Endothelial cell of umbilical vein (primary cell): ENCODE results near the gene ZC3H7A. TPM values are rescaled to one million over a fixed set of nuclear protein-coding genes. Genes with fewer than 3 reads are reported as not detected.

Source experiments
- BruUV-seq: library from RNA; stranded (reverse); fragments of 400-500 nt; replicated peaks from 2 replicates; lab custom pipeline; 2021; lab: Mats Ljungman, UMichigan
- CTCF ChIA-PET: fragments of 300-600, 350-600 bp; sonication (Branson Sonifier 250); formaldehyde crosslinking; loops from one replicate; lab custom pipeline; 2021; ENCODE audit warnings: antibody characterized with exemption, inconsistent platforms; lab: Charles Lee
- POLR2A ChIA-PET: fragments of 300-600, 350-600 bp; sonication (Branson Sonifier 250); formaldehyde crosslinking; loops from one replicate; lab custom pipeline; 2021; ENCODE audit warnings: antibody characterized with exemption, inconsistent platforms; lab: Charles Lee
- DNase-seq: peaks from one replicate; pipeline ENCODE4 v3.0.0-alpha.2; 2011; ENCODE audit warnings: low read depth, low spot score
- FAIRE-seq: peaks from 2 replicates; lab custom pipeline; 2011; peaks lifted over from hg19 to GRCh38; lab: Jason Lieb, UNC
- H2AFZ ChIP-seq: 2 replicates; pipeline ENCODE4 v1.6.0; 2012; ENCODE audit warnings: low read depth, low read length, control low read depth, inconsistent platforms
- H3K27ac ChIP-seq: 2 replicates; pipeline ENCODE4 v1.5.1; 2011; ENCODE audit warnings: low read depth, mild to moderate bottlenecking, control low read depth, low read length, moderate library complexity; ENCODE audit not compliant: insufficient read depth
- H3K27me3 ChIP-seq, 2 experiments: 2 replicates each; pipeline versions ENCODE4 v1.6.0 to v1.6.1; 2011; ENCODE audit warnings: low read length in 2 of 2, mixed read lengths in 1 of 2; ENCODE audit not compliant: control insufficient read depth in 2 of 2, insufficient read depth in 2 of 2
- H3K36me3 ChIP-seq, 2 experiments: 2 replicates in 1 of 2; 3 replicates in 1 of 2; pipeline ENCODE4 v1.5.1; 2011; ENCODE audit warnings: low read length in 2 of 2, mild to moderate bottlenecking in 1 of 2, moderate library complexity in 1 of 2; ENCODE audit not compliant: control insufficient read depth in 2 of 2, insufficient read depth in 2 of 2; ENCODE audit errors: extremely low read depth in 1 of 2
- H3K4me1 ChIP-seq: 3 replicates; pipeline ENCODE4 v1.5.1; 2011; ENCODE audit warnings: mild to moderate bottlenecking, low read length; ENCODE audit not compliant: control insufficient read depth, insufficient read depth; ENCODE audit errors: extremely low read depth
- H3K4me2 ChIP-seq: 2 replicates; pipeline ENCODE4 v1.6.1; 2011; ENCODE audit warnings: low read length, control low read depth, mixed read lengths; ENCODE audit not compliant: insufficient read depth
- H3K4me3 ChIP-seq, 3 experiments: fragments of 200-600 bp in 1 of 3; sonication (generic), shearing (Covaris generic) in 1 of 3; replicated peaks in 1 of 3; 2 replicates each; pipeline ENCODE4 v1.5.1; 2011 to 2016; ENCODE audit warnings: control low read depth in 3 of 3, low read length in 3 of 3, mild to moderate bottlenecking in 2 of 3, inconsistent platforms in 1 of 3, low read depth in 1 of 3, moderate library complexity in 1 of 3; ENCODE audit not compliant: insufficient read depth in 1 of 3
- H3K79me2 ChIP-seq: 2 replicates; pipeline ENCODE4 v1.6.0; 2012; ENCODE audit warnings: low read length, inconsistent platforms; ENCODE audit not compliant: control insufficient read depth, insufficient read depth
- H3K9ac ChIP-seq: replicated peaks from 2 replicates; pipeline ENCODE3; 2011; ENCODE audit warnings: low read length, control low read depth; ENCODE audit not compliant: insufficient read depth; ENCODE audit errors: extremely low read depth
- H3K9me1 ChIP-seq: replicated peaks from 3 replicates; pipeline ENCODE4 v1.6.0; 2011; ENCODE audit warnings: mild to moderate bottlenecking, low read length; ENCODE audit not compliant: control insufficient read depth, insufficient read depth; ENCODE audit errors: extremely low read depth
- H3K9me3 ChIP-seq: replicated peaks from 2 replicates; pipeline ENCODE4 v1.5.1; 2012; ENCODE audit warnings: low read length, inconsistent platforms; ENCODE audit not compliant: control insufficient read depth, insufficient read depth
- H4K20me1 ChIP-seq: replicated peaks from 2 replicates; pipeline ENCODE3; 2011; ENCODE audit warnings: mild to moderate bottlenecking, low read length; ENCODE audit not compliant: control insufficient read depth, insufficient read depth; ENCODE audit errors: extremely low read depth
- FOS ChIP-seq: IDR thresholded peaks from 2 replicates; pipeline ENCODE4 v1.6.1; 2011; ENCODE audit warnings: mild to moderate bottlenecking, low read length, moderate library complexity, borderline replicate concordance; ENCODE audit not compliant: insufficient read depth
- GATA2 ChIP-seq: IDR thresholded peaks from 2 replicates; pipeline ENCODE4 v1.7.0; 2011; ENCODE audit warnings: low read depth, mild to moderate bottlenecking, moderate library complexity, mixed read lengths, low read length; ENCODE audit not compliant: insufficient read length, insufficient read depth
- JUN ChIP-seq: IDR thresholded peaks from 2 replicates; pipeline ENCODE4 v1.6.1; 2011; ENCODE audit warnings: borderline replicate concordance, low read depth; ENCODE audit not compliant: insufficient read length, insufficient read depth
- MYC ChIP-seq: IDR thresholded peaks from one replicate; pipeline ENCODE4 v1.6.1; 2011; ENCODE audit warnings: mild to moderate bottlenecking, low read depth, low read length
- POLR2A ChIP-seq: IDR thresholded peaks from 2 replicates; pipeline ENCODE4 v1.6.1; 2012; ENCODE audit warnings: low read depth, mild to moderate bottlenecking, control low read depth, low read length
- POLR2AphosphoS5 ChIP-seq: IDR thresholded peaks from 2 replicates; pipeline ENCODE4 v1.6.1; 2012; ENCODE audit warnings: low read depth, mild to moderate bottlenecking, control low read depth, low read length, moderate library complexity; ENCODE audit not compliant: insufficient read depth
- dilution Hi-C: fragments of 300-500 bp; cut with MboI; formaldehyde crosslinking; loops from one replicate; pipeline ENCODE4 v1.15.0; 2019; ENCODE audit warnings: low sequenced_read_pairs; ENCODE audit not compliant: extremely low pct_ligation_motif_present
- intact Hi-C: fragments of 100-400 bp; cut with micrococcal nuclease; formaldehyde crosslinking; loops from one replicate; pipeline ENCODE4 v1.10.0; 2022
- polyA plus RNA-seq, 4 experiments: library from polyadenylated mRNA; depleted of rRNA in 3 of 4; stranded (reverse) in 3 of 4; unstranded in 1 of 4; fragments of >200 nt; gene quantifications; 2 replicates each; pipeline versions ENCODE4 v1.2.1 to v1.2.3, GENCODE V29; 2011 to 2012; ENCODE audit warnings: missing spikeins in 1 of 4
- total RNA-seq: library from RNA; stranded (reverse); gene quantifications from 2 replicates; pipeline ENCODE4 v1.2.3, GENCODE V29; 2021
- TF ChIP-seq, protein P1 (sequence below): IDR thresholded peaks from 2 replicates; pipeline ENCODE4 v1.6.1; 2011; ENCODE audit not compliant: insufficient read depth, insufficient read length

Gene ZC3H7A
- total and polyA plus RNA-seq, 2 donors (not counting 3 experiments of a cell fraction or from before 2014, with no cell fraction given): 44.1 to 78.0 TPM

DNA sequence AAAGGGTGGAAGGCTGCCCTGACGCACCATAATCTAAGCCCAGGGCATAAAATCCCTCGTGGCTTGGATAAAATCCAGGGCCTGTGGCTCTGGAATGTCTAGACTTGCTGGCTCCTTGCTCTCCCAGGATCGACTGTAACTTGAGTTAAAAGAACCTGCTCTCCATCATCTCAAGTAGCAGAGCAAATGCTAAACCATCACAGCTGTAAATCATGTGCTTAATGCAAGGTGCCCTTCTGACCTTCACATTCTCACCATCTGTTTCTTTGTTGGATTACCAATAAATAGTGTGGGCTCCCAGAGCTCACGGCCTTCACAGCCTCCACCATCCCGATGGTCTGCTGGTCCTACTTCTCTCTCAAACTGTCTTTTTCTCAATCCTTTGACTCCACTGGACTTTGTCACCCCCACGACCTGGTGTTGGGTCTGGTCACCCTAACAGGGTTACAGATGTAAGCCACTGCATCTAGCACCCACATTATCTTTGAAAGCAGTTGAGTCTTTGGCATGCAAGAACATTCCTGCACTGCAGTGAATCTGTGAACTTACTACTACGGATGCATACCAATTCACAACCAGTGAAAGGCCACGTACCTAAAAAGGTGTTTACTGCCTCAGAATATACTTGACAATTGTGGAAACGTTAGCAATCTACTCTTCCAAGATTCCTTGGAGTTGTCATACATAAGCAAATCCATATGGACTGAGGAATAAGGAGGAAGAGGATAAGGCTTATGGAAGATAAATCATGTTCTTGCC lies 39.0 kb upstream of the ZC3H7A start:
- no peaks in the 10 kb centered on the region for H3K9me1 ChIP-seq
- H2AFZ ChIP-seq: no peak overlapping the region
- H4K20me1 ChIP-seq: no peaks in the 10 kb centered on the region
- no peak for DNase-seq
- H3K27me3 ChIP-seq: no peaks in the 10 kb centered on the region
- intact Hi-C loops (no loop called here), dilution Hi-C loops (no loop called here)
- no TSS peak for BruUV-seq
- TF ChIP-seq POLR2A (peak; percentile 4), FOS (no peak)
- peak overlapping the region; percentile 48 for H3K27ac ChIP-seq
- no peaks in the 10 kb centered on the region for H3K79me2 ChIP-seq
- no peaks in the 10 kb centered on the region for H3K9me3 ChIP-seq
- H3K4me1 ChIP-seq: peaks cover 11% of the 10 kb centered on the region
- FAIRE-seq: no peak
- ChIA-PET POLR2A (no interaction called here), CTCF (interaction anchor here (1.0 to 2.1 kb wide), 4 partner anchors 39 to 440 kb away, joined by 3 to 7 read pairs (median 5); partner anchors contain the start of gene ZC3H7A)
- H3K4me3 ChIP-seq: no peak overlapping the region
- H3K36me3 ChIP-seq: peaks cover 22 to 30% of the 10 kb centered on the region in 2 experiments
- H3K4me2 ChIP-seq: no peak overlapping the region
- H3K9ac ChIP-seq: no peak overlapping the region

DNA sequence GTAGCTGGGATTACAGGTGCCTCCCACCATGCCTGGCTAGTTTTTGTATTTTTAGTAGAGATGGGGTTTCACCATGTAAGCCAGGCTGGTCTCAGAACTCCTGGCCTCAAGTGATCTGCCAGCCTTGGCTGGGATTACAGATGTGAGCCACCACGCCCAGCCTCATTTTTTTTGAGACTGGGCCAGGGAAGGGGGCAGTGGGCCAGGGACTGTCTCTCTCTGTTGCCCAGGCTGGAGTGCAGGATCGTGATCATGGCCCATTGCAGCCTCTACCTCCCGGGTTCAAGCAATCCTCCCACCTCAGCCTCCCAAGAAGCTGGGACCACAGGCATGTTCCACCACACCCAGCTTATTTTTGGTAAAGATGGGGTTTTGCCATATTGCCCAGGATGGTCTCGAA lies 38.3 kb upstream of the ZC3H7A start:
- dilution Hi-C loops (no loop called here), intact Hi-C loops (no loop called here)
- Histone ChIP-seq H2AFZ (no peak overlapping the region), H3K9me3 (no peaks in the 10 kb centered on the region), H3K4me3 (no peak overlapping the region), H4K20me1 (no peaks in the 10 kb centered on the region), H3K9me1 (no peaks in the 10 kb centered on the region), H3K4me1 (peaks cover 11% of the 10 kb centered on the region), H3K4me2 (no peak overlapping the region), H3K27me3 (no peaks in the 10 kb centered on the region), H3K27ac (no peak overlapping the region), H3K9ac (no peak overlapping the region), H3K36me3 (peaks cover 22 to 24% of the 10 kb centered on the region in 2 experiments), H3K79me2 (no peaks in the 10 kb centered on the region)
- FAIRE-seq: peak; percentile 59
- CTCF ChIA-PET: interaction anchor here (1.5 to 2.1 kb wide), 2 partner anchors 38 to 233 kb away, joined by 5 to 7 read pairs; partner anchors contain the start of gene ZC3H7A
- no peak for DNase-seq
- TF ChIP-seq POLR2A (no peak), POLR2AphosphoS5 (no peak), JUN (no peak), GATA2 (no peak), MYC (no peak), FOS (no peak)
- TF ChIP-seq, protein P1, sequence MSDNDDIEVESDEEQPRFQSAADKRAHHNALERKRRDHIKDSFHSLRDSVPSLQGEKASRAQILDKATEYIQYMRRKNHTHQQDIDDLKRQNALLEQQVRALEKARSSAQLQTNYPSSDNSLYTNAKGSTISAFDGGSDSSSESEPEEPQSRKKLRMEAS: no peak
- no TSS peak for BruUV-seq
- POLR2A ChIA-PET: no interaction called here
